Esophagus squamous epithelium (tissue), 4 donors: ENCODE data around the gene DIAPH3.

Experiments used
- POLR2A ChIP-seq, 4 donors: fragments of 450-650 bp; IDR thresholded peaks; one replicate each; pipeline ENCODE4 v1.6.1; 2017; ENCODE audit warnings: antibody characterized with exemption in 4 of 4, mild to moderate bottlenecking in 4 of 4, moderate library complexity in 3 of 4
- TF ChIP-seq, protein P1 (sequence below), 6 experiments: fragments of 450-650 bp in 4 of 6; fragments of 200-600 bp in 2 of 6; sonication (generic) in 2 of 6; IDR thresholded peaks; one replicate each; pipeline ENCODE4 v1.5.1; 2016 to 2019; ENCODE audit warnings: antibody characterized with exemption in 6 of 6, mild to moderate bottlenecking in 4 of 6, moderate library complexity in 4 of 6

DNA sequence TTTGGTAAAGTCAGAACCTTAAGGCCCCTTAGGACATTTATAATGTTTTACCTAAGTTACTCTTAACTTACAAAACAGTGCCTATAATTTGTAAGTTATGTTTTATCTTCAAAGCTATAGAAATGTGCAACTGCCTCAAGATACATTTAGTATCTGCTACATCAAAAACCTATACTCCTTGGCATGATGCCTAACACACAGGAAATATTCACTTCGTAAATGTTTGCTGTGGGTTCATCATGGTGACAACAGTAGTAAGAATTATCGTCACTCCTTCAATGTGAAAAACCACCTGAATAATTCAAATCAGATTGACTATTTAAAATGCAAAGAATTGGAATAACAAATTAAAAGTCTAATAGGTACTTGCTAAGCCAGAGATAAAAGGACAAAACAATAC, 184.1 kb downstream of the DIAPH3 start:
- TF ChIP-seq, protein P1, sequence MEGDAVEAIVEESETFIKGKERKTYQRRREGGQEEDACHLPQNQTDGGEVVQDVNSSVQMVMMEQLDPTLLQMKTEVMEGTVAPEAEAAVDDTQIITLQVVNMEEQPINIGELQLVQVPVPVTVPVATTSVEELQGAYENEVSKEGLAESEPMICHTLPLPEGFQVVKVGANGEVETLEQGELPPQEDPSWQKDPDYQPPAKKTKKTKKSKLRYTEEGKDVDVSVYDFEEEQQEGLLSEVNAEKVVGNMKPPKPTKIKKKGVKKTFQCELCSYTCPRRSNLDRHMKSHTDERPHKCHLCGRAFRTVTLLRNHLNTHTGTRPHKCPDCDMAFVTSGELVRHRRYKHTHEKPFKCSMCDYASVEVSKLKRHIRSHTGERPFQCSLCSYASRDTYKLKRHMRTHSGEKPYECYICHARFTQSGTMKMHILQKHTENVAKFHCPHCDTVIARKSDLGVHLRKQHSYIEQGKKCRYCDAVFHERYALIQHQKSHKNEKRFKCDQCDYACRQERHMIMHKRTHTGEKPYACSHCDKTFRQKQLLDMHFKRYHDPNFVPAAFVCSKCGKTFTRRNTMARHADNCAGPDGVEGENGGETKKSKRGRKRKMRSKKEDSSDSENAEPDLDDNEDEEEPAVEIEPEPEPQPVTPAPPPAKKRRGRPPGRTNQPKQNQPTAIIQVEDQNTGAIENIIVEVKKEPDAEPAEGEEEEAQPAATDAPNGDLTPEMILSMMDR (IDR thresholded peaks at IDR 0.05), result no peak
- no peak for TF ChIP-seq POLR2A (IDR thresholded peaks at IDR 0.05)
